GM18511 (cell line): Measurements from ENCODE around the gene SERINC2.
A peak's percentile ranks its signal among the peaks of the same experiment; 100 is the strongest.
"Not testable (repeated sequence)": the region's sequence is repeated elsewhere in the genome, so short reads cannot be mapped to it uniquely, and the experiment has no call there.

Experiments
- ATAC-seq: cut with Tn5 transposase; IDR thresholded peaks from one replicate; pipeline ENCODE4 v1.9.1; 2021; ENCODE audit warnings: mild to moderate bottlenecking, moderate library complexity; ENCODE audit not compliant: unreplicated experiment

SERINC2 gene

DNA sequence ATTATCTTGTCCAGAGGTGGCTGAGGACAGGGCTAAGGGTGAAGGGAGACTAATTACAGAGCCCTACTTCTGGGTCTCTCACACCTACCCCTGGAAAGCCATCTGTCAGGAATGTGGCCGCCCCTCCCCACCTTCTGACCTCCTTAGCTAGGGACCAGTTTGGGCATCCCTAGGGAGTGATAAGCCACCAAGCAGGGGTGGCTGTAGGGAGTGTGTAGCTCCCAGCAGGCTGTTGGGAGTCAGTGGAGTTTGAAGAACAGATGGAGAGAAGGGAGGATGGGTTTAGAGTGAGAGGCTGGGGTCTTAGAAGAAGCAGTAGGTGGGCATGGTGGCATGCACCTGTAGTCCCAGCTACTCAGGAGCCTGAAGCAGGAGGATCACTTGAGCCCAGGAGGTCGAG lies 808 bp upstream of the SERINC2 start:
- no peak for ATAC-seq

DNA sequence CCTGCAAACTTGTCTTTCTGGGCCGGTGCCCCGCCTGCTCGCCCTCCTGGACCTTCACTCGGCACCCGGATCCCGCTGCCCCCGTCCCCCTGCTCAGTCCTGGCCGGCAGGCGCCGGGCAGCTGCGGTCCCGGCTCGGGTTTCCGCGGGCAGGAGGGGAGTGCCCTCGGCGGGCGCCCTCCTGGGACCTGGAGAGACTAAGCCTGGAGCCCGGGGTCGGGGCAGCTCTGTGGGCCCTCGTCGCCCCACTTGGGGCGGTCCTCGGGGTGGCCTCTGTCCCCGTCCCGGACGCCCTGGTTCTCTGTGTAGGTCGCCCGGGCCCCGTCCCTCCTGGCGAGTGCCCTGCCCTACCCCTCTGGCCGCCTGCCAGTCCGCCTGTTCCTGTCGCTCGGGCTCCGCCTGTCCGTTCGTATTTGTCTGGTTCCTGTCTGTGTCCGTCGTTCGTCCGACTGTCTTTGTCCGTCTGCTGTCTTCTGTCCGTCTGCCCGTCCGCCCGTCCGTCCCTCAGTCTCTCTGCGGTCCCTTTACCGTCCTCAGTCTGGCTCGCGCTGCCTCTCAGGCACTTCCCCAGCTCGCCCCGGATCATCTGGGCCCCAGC lies 490 bp downstream of the SERINC2 start:
- no peak for ATAC-seq

DNA sequence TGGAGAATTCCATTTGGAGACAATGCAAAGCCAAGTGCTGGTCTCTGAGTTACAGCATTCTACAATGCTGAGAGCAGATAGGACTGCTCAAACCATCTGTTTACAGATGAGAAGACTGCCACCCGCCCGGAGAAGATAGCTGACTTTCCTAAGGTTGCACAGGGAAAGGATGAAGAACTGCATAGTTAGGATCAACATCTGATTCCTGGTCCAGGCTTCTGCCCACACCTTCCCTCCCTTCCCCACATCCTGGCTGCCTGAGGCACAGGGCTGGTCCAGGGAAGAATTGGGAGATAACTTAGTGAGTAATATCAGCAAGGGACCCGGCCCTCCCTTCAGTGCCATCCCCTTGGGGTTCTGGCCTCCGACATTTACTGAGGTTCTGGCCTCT lies 2.0 kb downstream of the SERINC2 start:
- no peak for ATAC-seq

DNA sequence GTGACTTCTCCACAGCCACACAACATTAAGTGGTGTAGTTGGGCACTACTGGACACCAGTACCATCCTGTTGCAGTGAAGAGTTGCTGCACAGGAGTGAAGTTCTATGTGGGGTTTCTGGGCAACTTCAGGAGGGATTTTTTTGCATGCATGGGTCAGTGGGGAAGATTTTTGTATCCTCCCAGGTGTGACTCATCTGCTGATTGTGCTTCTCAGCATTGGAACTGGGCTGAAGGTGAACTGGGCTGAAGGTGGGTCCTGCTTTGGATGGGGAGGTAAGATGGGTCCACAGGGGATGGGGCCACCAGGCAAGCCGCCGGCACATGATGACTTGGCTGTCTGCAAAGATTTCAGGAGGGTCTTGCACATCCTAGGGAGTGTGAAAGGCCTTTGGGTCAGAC lies 2.6 kb downstream of the SERINC2 start:
- no peak for ATAC-seq

DNA sequence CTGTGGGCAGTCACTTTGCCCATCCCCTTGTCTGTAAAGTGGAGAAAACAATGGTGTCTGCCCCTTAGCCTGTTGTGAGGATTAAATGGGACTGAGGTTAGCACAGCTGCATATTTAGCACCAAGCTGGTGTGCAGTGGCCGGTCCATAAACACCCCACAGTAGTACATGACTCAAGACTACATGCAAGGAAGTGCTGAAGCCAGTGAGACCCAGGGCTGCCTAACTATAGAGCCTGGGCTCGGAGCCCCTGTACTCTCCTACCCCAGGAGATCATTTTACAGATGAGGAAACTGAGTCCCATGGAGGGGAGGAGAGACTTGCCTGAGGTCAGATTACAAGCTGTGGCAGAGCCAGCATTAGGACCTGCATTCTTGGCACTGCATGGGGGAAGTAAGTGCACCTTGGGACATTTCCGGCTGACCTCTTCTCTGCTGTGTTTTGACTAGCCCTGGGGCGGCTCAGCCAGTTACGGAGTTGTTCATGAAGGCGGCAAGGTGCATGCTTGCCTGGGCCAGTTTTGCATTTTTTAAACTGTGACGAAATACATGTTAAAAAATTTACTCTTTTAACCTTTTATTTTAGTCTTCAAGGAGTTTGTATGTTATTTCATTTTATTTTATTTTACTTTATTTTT lies 3.2 kb downstream of the SERINC2 start:
- no peak for ATAC-seq

DNA sequence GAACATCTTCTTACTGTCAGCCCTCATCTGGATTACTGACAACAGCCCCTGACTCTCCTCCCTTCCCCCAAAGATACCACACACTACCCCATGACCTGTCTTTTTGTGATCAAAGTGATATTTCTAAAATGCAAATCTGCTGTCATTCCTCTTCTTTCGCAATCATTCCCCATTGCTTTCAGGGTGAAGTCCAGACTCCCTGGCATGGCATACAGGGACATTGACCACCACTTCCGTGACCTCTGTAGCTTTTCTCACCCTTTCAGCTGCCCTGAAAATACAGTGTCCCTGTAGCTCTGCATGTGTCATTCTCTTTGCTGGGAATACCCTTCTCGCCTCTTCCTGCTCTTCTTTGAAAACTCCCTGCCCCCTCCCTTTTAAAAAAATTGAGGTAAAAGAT lies 4.1 kb downstream of the SERINC2 start:
- no peak for ATAC-seq

DNA sequence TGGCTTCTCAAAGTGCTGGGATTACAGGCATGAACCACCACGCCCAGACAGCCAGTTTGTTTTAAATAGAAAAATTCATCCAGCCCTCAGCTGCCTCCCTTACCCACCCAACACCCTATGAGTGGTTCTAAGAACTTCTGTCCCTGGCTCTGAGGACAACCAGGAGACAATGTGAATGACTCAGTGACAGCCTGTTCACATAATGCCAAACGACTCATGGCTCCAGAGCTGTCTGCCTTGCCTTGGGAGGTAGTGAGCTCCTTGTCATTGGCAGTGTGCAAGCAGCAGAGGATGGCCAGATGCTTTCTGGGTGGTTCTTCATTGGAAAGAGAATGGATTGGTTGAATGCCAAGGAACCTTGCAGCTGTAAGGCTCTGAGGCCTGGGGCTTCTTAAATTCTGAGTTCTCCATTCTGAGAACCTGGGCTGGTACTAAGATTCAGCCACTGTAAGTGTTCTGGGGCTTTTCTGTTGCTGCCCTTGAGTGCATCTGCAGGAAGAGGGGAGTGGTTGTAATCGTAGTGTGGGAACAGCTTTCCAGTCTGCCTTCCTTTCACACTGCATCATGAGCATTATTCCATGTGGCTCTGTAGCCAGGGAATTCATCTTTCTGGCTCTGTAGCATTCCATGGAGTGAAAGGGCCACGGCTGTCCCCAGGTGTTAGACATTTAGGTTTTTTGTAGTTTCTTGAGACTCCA lies 5.8 kb downstream of the SERINC2 start:
- ATAC-seq = no peak

DNA sequence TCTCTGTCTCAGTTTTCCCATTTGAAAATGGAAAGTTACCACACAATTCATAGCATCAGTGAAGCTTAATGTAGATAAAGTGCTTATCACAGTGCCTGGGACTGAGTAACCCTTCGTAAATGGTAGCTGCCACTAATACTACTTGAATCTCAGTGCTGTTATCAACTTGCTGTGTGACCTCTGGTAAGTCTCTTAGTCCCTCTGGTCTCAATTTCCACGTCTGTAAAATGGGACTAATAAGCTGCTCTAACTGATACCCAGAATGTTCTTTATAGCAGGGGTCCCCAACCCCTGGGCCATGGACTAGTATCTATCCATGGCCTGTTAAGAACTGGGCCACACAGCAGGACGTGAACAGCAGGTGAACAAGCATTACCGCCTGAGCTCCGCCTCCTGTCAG lies 7.7 kb downstream of the SERINC2 start:
- ATAC-seq = no peak

DNA sequence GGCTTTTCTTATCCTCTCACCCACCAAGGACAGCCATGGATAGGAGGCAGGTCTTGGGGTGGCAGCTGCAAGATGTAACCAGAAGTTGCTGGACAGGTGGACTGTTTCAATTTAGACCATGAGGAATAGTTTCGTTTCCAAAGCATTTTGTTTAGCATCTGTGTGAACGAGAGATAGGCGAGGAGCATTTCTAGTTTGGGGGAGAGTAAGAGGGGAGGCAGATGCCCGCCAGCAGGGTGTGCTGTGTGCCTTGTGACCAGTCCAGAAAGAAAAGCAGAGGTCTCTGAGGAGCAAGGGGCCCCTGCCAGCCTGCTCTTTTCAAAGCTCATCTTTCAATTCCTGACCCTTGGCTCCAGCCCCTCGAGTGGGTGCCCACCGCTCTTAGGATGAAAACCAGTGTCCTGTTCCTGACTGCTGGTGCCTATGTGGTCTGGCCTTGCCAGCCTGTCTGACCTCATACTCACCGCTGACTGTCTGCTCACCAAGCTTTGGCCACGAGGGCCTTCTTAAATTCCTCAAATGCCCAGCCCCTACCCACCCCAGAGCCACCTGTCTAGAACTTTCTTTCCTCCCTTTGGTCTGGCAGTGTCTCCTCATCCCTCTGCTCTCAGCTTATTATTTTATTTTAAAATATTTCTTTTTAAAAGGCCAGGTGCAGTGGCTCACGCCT lies 8.5 kb downstream of the SERINC2 start:
- ATAC-seq = no peak

DNA sequence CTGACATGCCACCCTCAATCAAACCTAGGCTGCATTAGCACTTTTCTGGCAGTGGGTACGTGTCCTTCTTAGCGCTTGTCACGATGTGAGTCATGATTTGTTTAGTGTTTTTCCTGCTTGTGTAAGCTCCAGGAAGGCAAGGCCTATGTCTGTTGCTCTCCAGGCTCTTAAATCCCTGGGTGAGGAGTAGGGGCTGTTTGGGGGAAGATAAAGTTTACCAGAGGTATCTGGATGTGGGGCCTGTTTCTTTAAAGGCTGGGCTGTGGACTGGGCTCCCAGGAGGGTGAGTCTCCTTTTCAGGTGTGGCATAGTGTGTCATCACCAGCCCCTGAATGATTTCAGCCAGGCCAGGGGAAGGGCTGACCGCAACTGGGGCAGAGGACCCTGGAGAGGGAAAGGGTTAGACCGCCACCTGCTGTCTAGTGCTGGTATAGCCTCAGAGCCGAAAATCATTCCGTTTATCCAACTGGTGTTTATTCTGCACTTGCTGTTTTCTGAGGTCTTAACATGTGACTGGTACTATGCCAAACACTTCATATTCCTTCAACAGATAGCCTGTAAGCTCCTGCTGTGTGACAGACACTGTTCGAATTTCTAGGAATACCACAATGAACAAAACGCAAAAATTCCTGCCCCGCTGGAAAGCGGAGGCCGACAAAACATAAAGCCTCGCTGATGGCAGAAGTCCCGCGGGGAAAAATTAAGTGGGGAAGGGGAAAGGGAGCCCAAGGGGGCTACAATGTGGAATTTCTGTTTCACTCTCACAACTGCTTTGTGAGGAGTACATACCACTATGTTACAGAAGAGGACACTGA lies 9.7 kb downstream of the SERINC2 start:
- ATAC-seq = peak; percentile 56

DNA sequence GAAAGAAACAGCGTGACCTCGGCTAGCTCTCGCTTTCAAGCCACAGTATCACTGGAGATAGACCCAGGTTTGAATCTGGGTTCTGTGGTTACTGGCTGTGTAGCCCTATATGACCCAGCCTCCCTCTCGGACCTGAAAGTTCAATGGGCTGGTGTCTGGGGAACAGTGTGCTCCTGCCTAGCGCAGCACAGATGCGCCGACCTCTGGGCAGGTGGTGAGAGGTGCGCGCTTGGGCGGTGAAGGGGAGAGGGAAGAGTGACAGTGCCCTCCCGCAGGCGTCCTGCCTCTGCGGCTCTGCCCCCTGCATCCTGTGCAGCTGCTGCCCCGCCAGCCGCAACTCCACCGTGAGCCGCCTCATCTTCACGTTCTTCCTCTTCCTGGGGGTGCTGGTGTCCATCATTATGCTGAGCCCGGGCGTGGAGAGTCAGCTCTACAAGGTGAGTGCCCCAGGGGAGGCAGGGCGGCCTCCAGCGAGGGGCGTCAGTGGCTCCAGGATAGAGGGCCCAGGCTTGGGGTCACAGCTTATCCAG lies 10.5 kb downstream of the SERINC2 start:
- ATAC-seq = peak; percentile 82

DNA sequence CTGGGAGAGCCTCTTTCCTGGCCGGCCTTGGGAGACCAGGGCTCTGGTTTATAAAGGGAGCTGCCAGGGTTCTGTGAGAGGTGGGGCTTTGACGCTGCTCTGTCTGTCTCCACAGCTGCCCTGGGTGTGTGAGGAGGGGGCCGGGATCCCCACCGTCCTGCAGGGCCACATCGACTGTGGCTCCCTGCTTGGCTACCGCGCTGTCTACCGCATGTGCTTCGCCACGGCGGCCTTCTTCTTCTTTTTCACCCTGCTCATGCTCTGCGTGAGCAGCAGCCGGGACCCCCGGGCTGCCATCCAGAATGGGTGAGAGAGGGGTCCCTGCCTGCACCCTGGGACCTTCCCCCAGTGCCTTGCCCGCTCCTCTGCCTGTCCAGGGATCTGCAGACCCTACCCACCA lies 11.6 kb downstream of the SERINC2 start:
- ATAC-seq = no peak

DNA sequence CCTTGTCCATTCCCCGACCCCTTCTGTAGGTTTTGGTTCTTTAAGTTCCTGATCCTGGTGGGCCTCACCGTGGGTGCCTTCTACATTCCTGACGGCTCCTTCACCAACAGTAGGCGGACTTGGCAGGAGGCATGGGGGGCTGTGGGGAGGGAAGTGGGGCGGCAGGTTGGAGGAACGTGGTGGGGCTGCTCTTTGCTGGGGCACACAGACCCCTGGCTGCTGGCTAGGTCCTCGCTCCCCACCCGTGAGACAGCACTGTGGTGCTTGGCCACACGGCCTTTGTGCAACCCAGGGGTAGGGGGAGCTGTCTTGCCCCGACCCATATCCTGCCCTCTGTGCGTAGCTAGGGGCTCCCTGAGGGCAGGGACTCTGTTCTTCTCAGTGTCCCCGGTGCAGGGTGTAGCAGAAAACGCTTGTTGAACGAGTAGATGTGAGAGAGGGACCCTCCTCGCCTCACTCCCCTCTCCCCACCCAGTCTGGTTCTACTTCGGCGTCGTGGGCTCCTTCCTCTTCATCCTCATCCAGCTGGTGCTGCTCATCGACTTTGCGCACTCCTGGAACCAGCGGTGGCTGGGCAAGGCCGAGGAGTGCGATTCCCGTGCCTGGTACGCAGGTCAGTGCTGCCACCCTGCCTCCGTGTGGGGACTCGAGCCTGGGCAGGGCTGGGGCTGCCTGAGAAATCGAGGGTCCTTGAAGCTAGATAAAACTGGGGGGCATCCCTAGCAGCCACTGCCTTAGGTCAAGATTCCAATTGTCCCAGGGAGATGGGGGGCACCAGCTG lies 12.5 kb downstream of the SERINC2 start:
- ATAC-seq = no peak

DNA sequence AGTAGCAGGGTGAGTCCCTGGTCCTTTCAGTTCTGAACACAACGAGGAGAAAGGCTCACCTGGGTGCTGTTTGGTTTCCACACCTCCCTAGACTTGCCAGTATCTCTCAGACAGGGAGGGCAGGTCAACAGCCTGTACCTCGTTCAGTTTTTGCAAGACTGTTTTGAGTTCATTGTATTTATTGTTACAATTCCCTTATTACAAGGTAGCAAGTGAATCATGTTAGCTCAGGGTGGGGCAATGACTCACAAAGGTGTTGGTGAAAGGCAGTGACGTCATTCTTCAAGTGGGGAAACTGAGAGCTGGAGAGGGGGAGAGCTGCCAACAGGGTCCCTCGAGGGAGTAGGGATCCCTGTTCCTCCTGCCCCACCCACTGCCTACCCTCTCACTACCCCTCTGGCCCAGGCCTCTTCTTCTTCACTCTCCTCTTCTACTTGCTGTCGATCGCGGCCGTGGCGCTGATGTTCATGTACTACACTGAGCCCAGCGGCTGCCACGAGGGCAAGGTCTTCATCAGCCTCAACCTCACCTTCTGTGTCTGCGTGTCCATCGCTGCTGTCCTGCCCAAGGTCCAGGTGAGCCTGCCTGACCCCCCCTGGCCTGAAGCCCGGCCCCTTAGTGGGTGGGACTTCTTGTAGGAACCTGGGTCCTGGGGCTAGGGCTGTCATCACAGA lies 13.4 kb downstream of the SERINC2 start:
- no peak for ATAC-seq

DNA sequence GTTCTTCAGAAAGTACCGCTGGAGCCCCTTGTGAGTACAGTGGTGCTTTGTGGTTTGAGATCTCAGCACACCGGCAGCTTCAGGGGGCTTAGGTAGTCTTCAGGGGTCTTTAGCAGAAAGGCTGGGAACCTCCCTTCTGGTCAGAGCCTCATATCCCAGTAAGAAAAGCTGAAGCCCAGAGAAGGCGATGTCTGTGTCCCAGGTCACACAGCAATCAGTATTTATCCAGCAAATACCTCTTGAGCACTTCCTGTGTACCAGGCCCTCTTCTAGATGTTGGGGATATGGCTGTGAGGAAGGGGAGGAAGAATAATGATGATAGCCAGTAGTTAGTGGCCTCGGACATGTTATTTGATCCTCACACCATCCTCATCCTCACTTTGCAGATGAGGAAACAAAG lies 14.3 kb downstream of the SERINC2 start:
- ATAC-seq = no peak

DNA sequence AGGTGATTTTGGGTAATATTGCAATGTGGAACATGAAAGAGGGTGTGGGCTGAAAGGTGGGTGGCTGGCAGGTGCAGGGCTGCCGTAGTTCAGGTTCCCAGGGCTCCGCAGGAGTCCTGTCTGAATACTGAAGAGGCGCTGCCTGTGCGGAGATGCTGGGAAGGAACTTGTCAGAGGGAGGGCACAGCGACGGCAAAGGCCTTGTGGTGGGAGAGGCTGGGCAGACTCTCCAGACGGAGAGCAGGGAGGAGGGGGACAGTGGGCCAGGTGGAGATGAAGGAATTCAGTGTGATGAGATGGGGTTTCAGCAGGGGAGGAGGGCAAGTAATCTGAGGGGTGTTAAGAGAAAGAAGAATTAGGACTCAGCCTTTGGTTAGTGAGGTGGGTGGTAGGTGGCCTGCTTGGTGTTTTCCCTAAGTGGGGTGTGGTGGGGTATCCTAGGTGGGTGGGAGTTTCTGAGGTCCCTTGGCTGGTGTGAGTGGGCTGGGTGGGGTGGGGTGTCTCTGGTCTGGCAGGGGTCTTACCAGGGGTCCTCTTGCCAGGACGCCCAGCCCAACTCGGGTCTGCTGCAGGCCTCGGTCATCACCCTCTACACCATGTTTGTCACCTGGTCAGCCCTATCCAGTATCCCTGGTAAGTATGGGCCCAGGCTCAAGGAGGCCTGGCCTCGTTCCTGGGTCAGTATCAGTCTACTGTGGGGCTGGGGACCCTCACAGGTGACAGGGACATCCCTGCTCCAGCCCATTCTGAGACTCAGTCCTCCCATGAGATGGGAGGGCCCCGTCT lies 15.6 kb downstream of the SERINC2 start:
- ATAC-seq = no peak

DNA sequence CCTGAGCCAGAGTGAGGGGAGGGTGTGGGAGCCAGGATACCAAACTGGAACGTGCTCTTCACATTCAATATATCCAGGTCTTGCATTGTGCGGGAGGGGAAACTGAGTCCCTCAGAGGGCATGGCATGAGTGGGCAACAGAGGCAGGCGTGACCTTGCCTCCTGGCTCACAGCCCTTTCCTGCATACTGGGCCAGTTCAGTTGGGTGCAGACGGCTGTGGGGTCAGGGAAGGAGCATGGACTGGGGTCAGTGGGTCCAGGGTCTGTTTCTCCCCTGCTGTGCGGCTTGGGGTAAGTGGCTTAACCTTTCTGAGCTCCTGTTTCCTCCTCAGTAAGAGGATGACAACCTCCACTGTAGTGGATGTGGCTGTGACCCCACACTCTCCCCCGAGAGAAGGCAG lies 16.6 kb downstream of the SERINC2 start:
- no peak for ATAC-seq

DNA sequence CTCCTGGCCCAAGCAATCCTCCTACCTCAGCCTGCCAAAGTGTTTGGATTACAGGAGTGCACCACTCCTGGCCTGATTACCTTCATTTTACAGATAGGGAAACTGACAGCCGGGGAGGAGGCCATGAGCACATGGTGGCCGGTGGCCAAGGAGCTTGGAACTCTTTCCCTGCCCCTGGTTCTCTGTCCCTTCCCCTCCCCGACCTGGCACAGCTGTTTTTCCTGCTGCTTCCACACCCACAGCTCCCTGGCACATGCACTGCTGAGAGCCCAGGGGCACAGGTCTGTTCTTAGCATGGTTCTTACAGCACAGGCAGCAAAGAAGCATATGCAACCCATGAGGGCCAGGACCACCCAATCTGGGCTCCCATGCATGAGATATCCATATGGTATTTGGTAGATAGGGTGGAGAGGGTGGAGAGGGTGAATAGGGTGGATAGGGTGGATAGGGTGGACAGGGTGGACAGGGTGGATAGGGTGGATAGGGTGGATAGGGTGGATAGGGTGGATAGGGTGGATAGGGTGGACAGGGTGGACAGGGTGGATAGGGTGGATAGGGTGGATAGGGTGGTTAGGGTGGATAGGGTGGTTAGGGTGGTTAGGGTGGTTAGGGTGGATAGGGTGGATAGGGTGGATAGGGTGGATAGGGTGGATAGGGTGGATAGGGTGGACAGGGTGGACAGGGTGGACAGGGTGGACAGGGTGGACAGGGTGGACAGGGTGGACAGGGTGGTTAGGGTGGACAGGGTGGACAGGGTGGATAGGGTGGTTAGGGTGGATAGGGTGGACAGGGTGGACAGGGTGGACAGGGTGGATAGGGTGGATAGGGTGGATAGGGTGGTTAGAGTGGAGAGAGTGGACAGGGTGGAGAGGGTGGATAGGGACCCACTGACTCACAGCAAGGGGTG lies 18.6 kb downstream of the SERINC2 start:
- ATAC-seq = not testable (repeated sequence)
